ENCODE measurements around the gene LRRC3C. TPM values are rescaled to one million over a fixed set of nuclear protein-coding genes. Genes with fewer than 3 reads are reported as not detected.

LRRC3C gene
- polyA plus RNA-seq, 2 donors, result not detected

DNA sequence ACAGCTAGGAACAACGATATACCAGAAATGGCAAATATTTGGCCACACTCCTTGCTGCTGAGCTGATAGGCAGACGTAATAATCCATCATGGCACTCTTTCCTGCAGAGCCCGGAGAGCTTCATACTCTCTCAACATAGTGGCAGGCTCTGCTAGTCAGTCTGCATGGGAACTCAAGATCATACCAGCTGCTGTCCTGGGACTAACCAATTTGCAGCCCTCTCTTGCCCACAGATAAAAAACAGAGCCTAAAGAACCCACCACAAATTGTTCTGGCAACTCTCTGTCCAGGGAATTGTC, 22.6 kb upstream of the LRRC3C start:
- Histone ChIP-seq H3K27ac (ENCODE audit: low read depth in 2 of 2, low read length in 1 of 2) (no peak overlapping the region), H3K4me3 (ENCODE audit: low read depth in 1 of 2, low read length in 2 of 2) (no peak overlapping the region), H3K9me3 (ENCODE audit: control insufficient read depth in 2 of 2, insufficient read depth in 1 of 2, low read depth in 1 of 2, low read length in 1 of 2) (no peaks in the 10 kb centered on the region), H3K27me3 (ENCODE audit: control insufficient read depth in 1 of 2, insufficient read depth in 2 of 2, low read length in 2 of 2) (no peaks in the 10 kb centered on the region), H3K36me3 (ENCODE audit: control insufficient read depth in 2 of 2, insufficient read depth in 2 of 2, low read length in 1 of 2) (no peaks in the 10 kb centered on the region), H3K4me1 (ENCODE audit: control insufficient read depth in 2 of 2, insufficient read depth in 2 of 2, low read length in 1 of 2) (no peaks in the 10 kb centered on the region)
- WGBS, 2 donors, result 82 to 83% methylated on average over 3 of the region's 3 CpGs

DNA sequence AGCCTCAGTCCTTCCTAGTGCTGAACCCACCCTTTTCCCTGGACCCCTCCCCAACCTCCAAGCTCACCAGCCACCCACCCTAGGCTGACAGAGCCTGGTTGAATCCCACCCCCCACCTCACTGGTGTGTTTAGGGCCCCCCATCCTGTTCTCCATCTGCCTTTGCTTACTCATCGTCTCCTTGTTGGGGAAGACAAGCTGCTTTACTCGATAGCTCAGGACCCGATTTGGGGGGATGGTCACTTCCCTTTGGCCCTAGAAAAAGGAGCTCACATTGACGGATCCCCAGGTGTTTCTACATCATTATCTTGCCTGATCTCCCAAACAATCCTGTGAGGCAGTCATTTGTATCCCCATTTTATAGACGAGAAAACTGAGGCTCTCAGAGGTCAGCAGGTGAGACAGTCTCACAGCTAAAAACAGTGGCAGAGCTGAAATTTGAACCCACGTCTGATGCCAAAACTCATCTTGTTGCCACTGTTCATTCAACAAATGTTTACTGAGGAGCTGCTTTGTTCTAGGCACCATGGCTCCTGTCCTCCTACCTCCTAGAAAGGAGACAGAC, 18.7 kb upstream of the LRRC3C start:
- no peak overlapping the region for H3K27ac ChIP-seq (ENCODE audit: low read depth in 2 of 2, low read length in 1 of 2)
- WGBS, 2 donors, result 88 to 94% methylated on average over 6 of the region's 6 CpGs
- H3K9me3 ChIP-seq (ENCODE audit: control insufficient read depth in 2 of 2, insufficient read depth in 1 of 2, low read depth in 1 of 2, low read length in 1 of 2), result no peaks in the 10 kb centered on the region
- H3K27me3 ChIP-seq (ENCODE audit: control insufficient read depth in 1 of 2, insufficient read depth in 2 of 2, low read length in 2 of 2), result no peaks in the 10 kb centered on the region
- H3K4me1 ChIP-seq (ENCODE audit: control insufficient read depth in 2 of 2, insufficient read depth in 2 of 2, low read length in 1 of 2), result no peaks in the 10 kb centered on the region
- no peak overlapping the region for H3K4me3 ChIP-seq (ENCODE audit: low read depth in 1 of 2, low read length in 2 of 2)
- peaks cover 0 to 2% of the 10 kb centered on the region in 2 donors for H3K36me3 ChIP-seq (ENCODE audit: control insufficient read depth in 2 of 2, insufficient read depth in 2 of 2, low read length in 1 of 2)

DNA sequence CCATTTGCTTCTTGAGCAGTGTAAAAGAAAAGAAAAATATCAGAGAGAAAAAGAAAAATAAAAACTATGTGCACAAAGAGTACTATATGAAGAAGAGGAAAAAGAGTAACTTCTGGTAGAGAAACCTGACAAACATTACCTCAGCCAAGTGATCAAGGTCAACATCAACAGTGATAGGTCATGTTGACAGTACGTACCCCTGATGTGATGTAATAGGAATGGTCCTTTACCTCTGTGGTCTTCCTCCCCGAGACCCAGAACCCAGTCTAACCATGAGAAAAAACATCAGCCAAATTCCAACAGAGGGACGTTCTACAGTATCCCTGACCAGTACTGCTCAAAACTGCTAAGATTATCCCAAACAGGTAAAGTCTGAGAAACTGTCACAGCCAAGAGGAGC, 13.5 kb upstream of the LRRC3C start:
- Histone ChIP-seq H3K9me3 (ENCODE audit: control insufficient read depth in 2 of 2, insufficient read depth in 1 of 2, low read depth in 1 of 2, low read length in 1 of 2) (no peaks in the 10 kb centered on the region), H3K4me3 (ENCODE audit: low read depth in 1 of 2, low read length in 2 of 2) (no peak overlapping the region), H3K27ac (ENCODE audit: low read depth in 2 of 2, low read length in 1 of 2) (no peak overlapping the region), H3K4me1 (ENCODE audit: control insufficient read depth in 2 of 2, insufficient read depth in 2 of 2, low read length in 1 of 2) (no peaks in the 10 kb centered on the region), H3K36me3 (ENCODE audit: control insufficient read depth in 2 of 2, insufficient read depth in 2 of 2, low read length in 1 of 2) (peaks cover 1 to 2% of the 10 kb centered on the region in 2 donors), H3K27me3 (ENCODE audit: control insufficient read depth in 1 of 2, insufficient read depth in 2 of 2, low read length in 2 of 2) (no peaks in the 10 kb centered on the region)
- WGBS, 2 donors, result 88% methylated on average over 3 of the region's 3 CpGs

DNA sequence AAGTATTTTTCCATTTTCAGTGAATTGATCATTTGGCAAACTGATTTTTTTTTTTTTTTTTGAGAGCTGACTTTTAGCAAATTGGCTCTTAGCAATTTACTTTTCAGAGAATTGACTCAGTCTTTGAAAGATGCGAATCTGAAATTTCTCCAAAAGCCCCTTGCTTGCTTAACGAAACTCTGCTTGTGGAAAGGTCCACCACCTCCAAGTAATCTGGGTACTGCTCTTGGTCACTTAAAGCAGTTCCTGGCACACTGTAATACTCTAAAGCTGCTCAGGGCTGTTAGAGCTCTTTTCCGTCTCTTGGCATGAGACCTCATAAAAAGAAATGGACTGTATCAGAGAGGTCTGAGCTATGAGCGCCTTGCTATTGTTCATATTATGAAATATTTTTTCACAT, 12.0 kb upstream of the LRRC3C start:
- 72 to 87% methylated on average over 4 of the region's 4 CpGs for WGBS, 2 donors
- no peak overlapping the region for H3K4me3 ChIP-seq (ENCODE audit: low read depth in 1 of 2, low read length in 2 of 2)
- H3K9me3 ChIP-seq (ENCODE audit: control insufficient read depth in 2 of 2, insufficient read depth in 1 of 2, low read depth in 1 of 2, low read length in 1 of 2), result no peaks in the 10 kb centered on the region
- peaks cover 0 to 2% of the 10 kb centered on the region in 2 donors for H3K4me1 ChIP-seq (ENCODE audit: control insufficient read depth in 2 of 2, insufficient read depth in 2 of 2, low read length in 1 of 2)
- H3K27ac ChIP-seq (ENCODE audit: low read depth in 2 of 2, low read length in 1 of 2), result no peak overlapping the region
- peaks cover 2 to 8% of the 10 kb centered on the region in 2 donors for H3K36me3 ChIP-seq (ENCODE audit: control insufficient read depth in 2 of 2, insufficient read depth in 2 of 2, low read length in 1 of 2)
- no peaks in the 10 kb centered on the region for H3K27me3 ChIP-seq (ENCODE audit: control insufficient read depth in 1 of 2, insufficient read depth in 2 of 2, low read length in 2 of 2)

DNA sequence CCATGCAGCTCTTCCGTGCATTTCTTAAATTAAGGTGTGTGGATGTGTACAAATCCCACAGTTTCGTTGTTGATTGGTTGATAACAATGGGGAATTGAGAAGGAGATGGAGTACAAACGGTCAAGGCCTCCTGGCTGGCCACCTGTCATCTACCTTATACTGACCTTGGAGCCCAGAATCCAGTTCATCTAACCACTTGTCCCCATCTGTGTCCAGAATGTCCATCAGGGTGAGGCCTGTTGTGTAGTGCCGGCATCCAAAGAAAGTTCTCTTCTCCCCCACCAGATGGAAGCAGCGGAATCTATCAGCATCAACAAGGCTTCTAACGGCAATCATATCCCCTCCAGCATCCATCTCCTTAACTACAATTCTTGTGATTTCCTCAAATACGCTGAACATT, 10.6 kb upstream of the LRRC3C start:
- Histone ChIP-seq H3K27me3 (ENCODE audit: control insufficient read depth in 1 of 2, insufficient read depth in 2 of 2, low read length in 2 of 2) (no peaks in the 10 kb centered on the region), H3K27ac (ENCODE audit: low read depth in 2 of 2, low read length in 1 of 2) (no peak overlapping the region), H3K4me3 (ENCODE audit: low read depth in 1 of 2, low read length in 2 of 2) (no peak overlapping the region), H3K4me1 (ENCODE audit: control insufficient read depth in 2 of 2, insufficient read depth in 2 of 2, low read length in 1 of 2) (peaks cover 2 to 4% of the 10 kb centered on the region in 2 donors), H3K36me3 (ENCODE audit: control insufficient read depth in 2 of 2, insufficient read depth in 2 of 2, low read length in 1 of 2) (peaks cover 0 to 13% of the 10 kb centered on the region in 2 donors), H3K9me3 (ENCODE audit: control insufficient read depth in 2 of 2, insufficient read depth in 1 of 2, low read depth in 1 of 2, low read length in 1 of 2) (no peaks in the 10 kb centered on the region)
- 82 to 90% methylated on average over 7 of the region's 7 CpGs for WGBS, 2 donors

DNA sequence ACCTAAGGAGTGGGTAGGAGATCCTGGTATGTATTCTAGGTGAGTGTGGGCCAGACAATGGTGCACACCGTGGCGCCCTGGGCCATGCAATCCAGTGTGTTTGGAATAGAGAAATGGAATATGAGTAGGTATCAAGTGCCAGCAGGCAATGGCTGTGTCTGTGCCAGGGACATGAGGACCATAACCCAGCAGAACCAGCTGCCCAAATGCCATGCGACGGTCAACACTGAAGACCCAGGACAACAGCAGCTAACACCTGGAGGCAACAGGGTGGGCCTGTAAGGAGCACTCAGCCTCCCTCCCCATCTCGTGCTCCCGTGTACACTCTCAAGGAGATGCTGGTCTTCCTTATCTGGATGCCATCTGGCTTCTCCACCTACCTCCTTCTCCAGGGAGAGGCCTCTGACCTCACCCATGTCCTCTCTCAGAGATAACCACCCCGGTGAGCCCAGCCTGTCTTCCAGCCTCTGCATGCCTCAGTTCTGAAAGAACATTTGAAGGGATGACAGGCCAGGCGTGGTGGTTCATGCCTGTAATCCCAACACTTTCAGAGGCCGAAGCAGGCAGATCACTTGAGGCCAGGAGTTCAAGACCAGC, 8.3 kb upstream of the LRRC3C start:
- WGBS, 2 donors, result 94 to 97% methylated on average over 9 of the region's 9 CpGs
- Histone ChIP-seq H3K4me1 (ENCODE audit: control insufficient read depth in 2 of 2, insufficient read depth in 2 of 2, low read length in 1 of 2) (peaks cover 2 to 4% of the 10 kb centered on the region in 2 donors), H3K27ac (ENCODE audit: low read depth in 2 of 2, low read length in 1 of 2) (no peak overlapping the region)

DNA sequence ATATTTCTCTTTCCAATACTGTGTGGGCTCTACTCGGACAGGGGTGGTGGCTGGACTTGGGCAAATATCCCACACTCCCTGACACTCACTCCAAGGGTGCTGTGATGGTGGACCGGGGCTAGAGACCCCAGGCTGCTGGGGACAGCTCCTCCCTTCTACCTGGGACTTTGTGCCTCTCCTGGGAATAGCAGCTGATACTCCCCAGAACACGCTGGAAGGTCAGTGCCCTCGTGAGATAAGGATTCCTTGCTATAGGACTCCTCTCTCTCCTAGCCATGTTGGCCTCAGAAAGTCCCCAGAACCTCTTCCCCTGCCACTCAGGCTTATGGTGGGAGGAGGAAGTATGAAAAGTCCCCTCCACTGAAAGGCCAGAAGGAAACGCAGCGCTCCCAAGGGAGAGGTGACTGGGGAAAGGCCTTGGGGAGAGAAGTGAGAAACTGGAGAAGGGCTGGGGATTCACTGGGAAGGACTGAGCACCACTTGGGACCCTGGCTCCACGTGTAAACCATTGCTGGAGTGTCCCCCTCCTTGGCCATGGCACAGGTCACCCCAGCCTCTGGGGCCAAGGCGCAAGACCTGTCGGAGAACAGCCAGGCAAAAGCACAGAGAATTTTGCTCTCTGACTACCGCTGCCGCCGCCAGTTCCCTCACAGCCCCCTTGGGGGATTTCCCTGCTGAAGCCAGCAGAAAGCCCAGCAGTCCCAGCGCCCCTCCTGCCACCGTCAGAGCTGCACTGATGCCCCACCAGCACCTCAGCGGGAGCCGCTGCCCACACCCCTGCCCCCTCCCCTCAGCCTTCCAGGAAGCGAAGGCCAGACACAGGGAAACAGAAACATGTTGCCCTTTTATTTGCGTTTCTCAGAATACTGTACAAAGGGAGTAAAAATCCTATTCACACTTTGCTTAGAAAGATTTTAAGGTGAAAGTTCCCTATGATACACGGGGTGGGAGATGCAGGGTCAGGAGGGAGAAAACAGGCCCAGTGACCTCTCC, 7.0 kb upstream of the LRRC3C start:
- H3K36me3 ChIP-seq (ENCODE audit: control insufficient read depth in 2 of 2, insufficient read depth in 2 of 2, low read length in 1 of 2), result peaks cover 4 to 32% of the 10 kb centered on the region in 2 donors
- 72 to 73% methylated on average over 19 of the region's 19 CpGs for WGBS, 2 donors
- H3K9me3 ChIP-seq (ENCODE audit: control insufficient read depth in 2 of 2, insufficient read depth in 1 of 2, low read depth in 1 of 2, low read length in 1 of 2), result no peaks in the 10 kb centered on the region
- H3K27me3 ChIP-seq (ENCODE audit: control insufficient read depth in 1 of 2, insufficient read depth in 2 of 2, low read length in 2 of 2), result no peaks in the 10 kb centered on the region
- H3K4me1 ChIP-seq (ENCODE audit: control insufficient read depth in 2 of 2, insufficient read depth in 2 of 2, low read length in 1 of 2), result peaks cover 4 to 9% of the 10 kb centered on the region in 2 donors
- no peak overlapping the region for H3K27ac ChIP-seq (ENCODE audit: low read depth in 2 of 2, low read length in 1 of 2)
- no peak overlapping the region for H3K4me3 ChIP-seq (ENCODE audit: low read depth in 1 of 2, low read length in 2 of 2)

More for the DNA sequence above, 8.3 kb upstream of the LRRC3C start:
- Histone ChIP-seq H3K36me3 (ENCODE audit: control insufficient read depth in 2 of 2, insufficient read depth in 2 of 2, low read length in 1 of 2) (peaks cover 4 to 30% of the 10 kb centered on the region in 2 donors), H3K9me3 (ENCODE audit: control insufficient read depth in 2 of 2, insufficient read depth in 1 of 2, low read depth in 1 of 2, low read length in 1 of 2) (no peaks in the 10 kb centered on the region), H3K27me3 (ENCODE audit: control insufficient read depth in 1 of 2, insufficient read depth in 2 of 2, low read length in 2 of 2) (no peaks in the 10 kb centered on the region), H3K4me3 (ENCODE audit: low read depth in 1 of 2, low read length in 2 of 2) (no peak overlapping the region)

DNA sequence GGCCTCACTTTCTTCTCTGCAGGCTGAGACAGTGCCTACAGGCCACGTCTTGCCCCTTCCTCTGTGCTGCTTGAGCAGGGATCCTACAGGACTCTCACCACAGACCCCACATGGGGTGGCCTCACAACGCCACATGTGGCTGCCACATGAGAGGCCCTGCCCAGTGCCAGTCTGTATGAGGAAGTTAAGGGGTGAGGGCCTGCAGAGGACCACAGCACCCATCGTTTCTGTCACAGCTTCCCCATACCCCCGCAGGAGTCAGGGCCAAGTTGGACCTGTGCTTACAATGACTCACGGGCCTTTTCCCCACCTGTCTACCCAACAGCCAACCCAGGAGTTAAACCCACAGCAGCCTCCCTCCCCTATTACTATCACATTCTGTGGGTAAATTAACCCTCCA, 6.2 kb upstream of the LRRC3C start:
- Histone ChIP-seq H3K27me3 (ENCODE audit: control insufficient read depth in 1 of 2, insufficient read depth in 2 of 2, low read length in 2 of 2) (no peaks in the 10 kb centered on the region), H3K9me3 (ENCODE audit: control insufficient read depth in 2 of 2, insufficient read depth in 1 of 2, low read depth in 1 of 2, low read length in 1 of 2) (no peaks in the 10 kb centered on the region), H3K27ac (ENCODE audit: low read depth in 2 of 2, low read length in 1 of 2) (no peak overlapping the region), H3K36me3 (ENCODE audit: control insufficient read depth in 2 of 2, insufficient read depth in 2 of 2, low read length in 1 of 2) (peaks cover 4 to 32% of the 10 kb centered on the region in 2 donors), H3K4me3 (ENCODE audit: low read depth in 1 of 2, low read length in 2 of 2) (no peak overlapping the region), H3K4me1 (ENCODE audit: control insufficient read depth in 2 of 2, insufficient read depth in 2 of 2, low read length in 1 of 2) (peaks cover 4 to 11% of the 10 kb centered on the region in 2 donors)
- 40 to 58% methylated on average over 5 of the region's 5 CpGs for WGBS, 2 donors

DNA sequence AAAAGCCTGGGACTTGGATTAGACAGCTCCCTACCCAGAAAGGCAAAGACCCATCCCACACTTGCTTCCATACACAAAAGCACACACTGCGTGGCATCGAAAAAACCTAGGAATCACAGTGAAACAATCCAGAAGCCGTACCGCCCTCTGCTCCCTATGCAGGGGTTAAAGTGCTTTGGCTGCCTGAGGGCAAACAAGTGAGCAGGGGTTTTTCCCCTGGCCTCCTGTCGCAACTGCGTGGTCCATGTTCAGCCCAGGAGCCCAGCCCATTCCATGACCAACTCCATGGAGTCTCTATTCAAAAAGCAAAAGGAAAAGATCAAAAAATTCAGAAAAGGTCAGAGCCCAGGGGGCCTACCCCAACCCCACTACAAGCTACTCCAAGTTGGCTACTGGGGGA, 5.5 kb upstream of the LRRC3C start:
- no peaks in the 10 kb centered on the region for H3K9me3 ChIP-seq (ENCODE audit: control insufficient read depth in 2 of 2, insufficient read depth in 1 of 2, low read depth in 1 of 2, low read length in 1 of 2)
- H3K4me3 ChIP-seq (ENCODE audit: low read depth in 1 of 2, low read length in 2 of 2), result no peak overlapping the region
- H3K36me3 ChIP-seq (ENCODE audit: control insufficient read depth in 2 of 2, insufficient read depth in 2 of 2, low read length in 1 of 2), result peaks cover 4 to 32% of the 10 kb centered on the region in 2 donors
- WGBS, 2 donors, result 79 to 84% methylated on average over 6 of the region's 6 CpGs
- no peaks in the 10 kb centered on the region for H3K27me3 ChIP-seq (ENCODE audit: control insufficient read depth in 1 of 2, insufficient read depth in 2 of 2, low read length in 2 of 2)
- peaks cover 4 to 16% of the 10 kb centered on the region in 2 donors for H3K4me1 ChIP-seq (ENCODE audit: control insufficient read depth in 2 of 2, insufficient read depth in 2 of 2, low read length in 1 of 2)
- no peak overlapping the region for H3K27ac ChIP-seq (ENCODE audit: low read depth in 2 of 2, low read length in 1 of 2)

All from esophagus (tissue), 2 donors.